ENCODE measurements around the gene AVL9. TPM values are rescaled to one million over a fixed set of nuclear protein-coding genes. Genes with fewer than 3 reads are reported as not detected.

The AVL9 gene
- total RNA-seq, 4 donors from 2014 or later = 15.2 to 29.3 (median 18.1) TPM

GRCh38 chr7:32539366-32539765, 44.1 kb downstream of the AVL9 start:
- intact Hi-C loops (cut with DNase I; ENCODE audit: low total_unique reads) = no loop called here
- no peak overlapping the region for H3K4me3 ChIP-seq (ENCODE audit: low read depth, poor library complexity, severe bottlenecking)
- DNase-seq (ENCODE audit: low spot score in 2 of 2) = no peak
- WGBS, 2 donors = 92 to 95% methylated on average over 2 of the region's 2 CpGs
- no peak for TF ChIP-seq CTCF (IDR thresholded peaks at IDR 0.05)
- TF ChIP-seq POLR2A (IDR thresholded peaks at IDR 0.05) = no peak

- DNase-seq (ENCODE audit: low spot score in 2 of 2) = no peak
- TF ChIP-seq CTCF (IDR thresholded peaks at IDR 0.05) (no peak), POLR2A (IDR thresholded peaks at IDR 0.05) (no peak)
- 77 to 98% methylated on average over 4 of the region's 4 CpGs for WGBS, 2 donors
- intact Hi-C loops (cut with DNase I; ENCODE audit: low total_unique reads) = no loop called here
- H3K4me3 ChIP-seq (ENCODE audit: low read depth, poor library complexity, severe bottlenecking) = no peak overlapping the region
Measured at GRCh38 chr7:32539919-32540531, 44.7 kb downstream of the AVL9 start.

GRCh38 chr7:32542595-32542994, 47.3 kb downstream of the AVL9 start:
- WGBS, 2 donors = 83 to 84% methylated on average over 2 of the region's 2 CpGs
- no peak for DNase-seq (ENCODE audit: low spot score in 2 of 2)
- no peak overlapping the region for H3K4me3 ChIP-seq (ENCODE audit: low read depth, poor library complexity, severe bottlenecking)
- intact Hi-C loops (cut with DNase I; ENCODE audit: low total_unique reads) = no loop called here
- TF ChIP-seq POLR2A (IDR thresholded peaks at IDR 0.05) (no peak), CTCF (IDR thresholded peaks at IDR 0.05) (no peak)

GRCh38 chr7:32559480-32559879, 64.2 kb downstream of the AVL9 start:
- DNase-seq (ENCODE audit: low spot score in 2 of 2) = no peak
- intact Hi-C loops (cut with DNase I; ENCODE audit: low total_unique reads) = no loop called here
- WGBS, 2 donors = 97 to 98% methylated on average over 4 of the region's 4 CpGs

GRCh38 chr7:32560075-32560474, 64.8 kb downstream of the AVL9 start:
- intact Hi-C loops (cut with DNase I; ENCODE audit: low total_unique reads) = no loop called here
- WGBS, 2 donors = 90 to 100% methylated on average over 2 of the region's 2 CpGs
- H3K4me3 ChIP-seq (ENCODE audit: low read depth, poor library complexity, severe bottlenecking) = no peak overlapping the region
- TF ChIP-seq POLR2A (IDR thresholded peaks at IDR 0.05) (no peak), CTCF (IDR thresholded peaks at IDR 0.05) (no peak)
- no peak for DNase-seq (ENCODE audit: low spot score in 2 of 2)

More at GRCh38 chr7:32559480-32559879, 64.2 kb downstream of the AVL9 start:
- no peak overlapping the region for H3K4me3 ChIP-seq (ENCODE audit: low read depth, poor library complexity, severe bottlenecking)
- TF ChIP-seq CTCF (IDR thresholded peaks at IDR 0.05) (no peak), POLR2A (IDR thresholded peaks at IDR 0.05) (no peak)

GRCh38 chr7:32561613-32562012, 66.3 kb downstream of the AVL9 start:
- 92 to 98% methylated on average over 2 of the region's 2 CpGs for WGBS, 2 donors
- no peak overlapping the region for H3K4me3 ChIP-seq (ENCODE audit: low read depth, poor library complexity, severe bottlenecking)
- TF ChIP-seq POLR2A (IDR thresholded peaks at IDR 0.05) (no peak), CTCF (IDR thresholded peaks at IDR 0.05) (no peak)
- DNase-seq (ENCODE audit: low spot score in 2 of 2) = no peak
- intact Hi-C loops (cut with DNase I; ENCODE audit: low total_unique reads) = no loop called here

All from lower leg skin (tissue), 4 donors.